GM23338 (cell line): Measurements from ENCODE around the gene CFAP77. TPM values are rescaled to one million over a fixed set of nuclear protein-coding genes. Genes with fewer than 3 reads are reported as not detected.

ENCODE experiments used
- ATAC-seq: fragments of 200-7000 bp; cut with Tn5 transposase; 3 replicates; pipeline ENCODE4 v1.9.1; 2020
- DNase-seq: peaks from one replicate; pipeline ENCODE4 v3.0.0-alpha.2; 2015; ENCODE audit warnings: low spot score
- H2AFZ ChIP-seq: fragments of 200-600 bp; sonication (generic); 2 replicates; pipeline ENCODE4 v1.8.0; 2016; ENCODE audit warnings: antibody characterized with exemption, mild to moderate bottlenecking, moderate library complexity
- H3F3A ChIP-seq: fragments of 200-600 bp; sonication (generic); replicated peaks from 2 replicates; pipeline ENCODE4 v1.8.0; 2017; ENCODE audit warnings: antibody characterized with exemption, mixed run types, low read depth
- H3K27ac ChIP-seq: fragments of 200-600 bp; sonication (generic); 2 replicates; pipeline ENCODE4 v1.6.1; 2016; ENCODE audit warnings: low read depth
- H3K27me3 ChIP-seq: fragments of 200-600 bp; sonication (generic); 2 replicates; pipeline ENCODE4 v1.8.0; 2016; ENCODE audit warnings: mild to moderate bottlenecking, mixed run types, moderate library complexity; ENCODE audit not compliant: insufficient read depth
- H3K36me3 ChIP-seq: fragments of 200-600 bp; sonication (generic); 2 replicates; pipeline ENCODE4 v1.8.0; 2016; ENCODE audit warnings: mild to moderate bottlenecking; ENCODE audit not compliant: insufficient read depth
- H3K4me1 ChIP-seq: fragments of 200-600 bp; sonication (generic); 2 replicates; pipeline ENCODE4 v1.8.0; 2016; ENCODE audit warnings: mild to moderate bottlenecking, moderate library complexity; ENCODE audit not compliant: insufficient read depth
- H3K4me2 ChIP-seq: fragments of 200-600 bp; sonication (generic); 2 replicates; pipeline ENCODE4 v1.7.1; 2017; ENCODE audit warnings: mixed run types
- H3K4me3 ChIP-seq: fragments of 200-600 bp; sonication (generic); 2 replicates; pipeline ENCODE4 v1.6.1; 2016; ENCODE audit warnings: mixed run types
- H3K79me2 ChIP-seq: fragments of 200-600 bp; sonication (generic); replicated peaks from 2 replicates; pipeline ENCODE4 v1.8.0; 2017; ENCODE audit warnings: mild to moderate bottlenecking; ENCODE audit not compliant: insufficient read depth
- H3K9me2 ChIP-seq: fragments of 200-600 bp; sonication (generic); 2 replicates; pipeline ENCODE4 v1.8.0; 2017; ENCODE audit not compliant: insufficient read depth
- H4K20me1 ChIP-seq: fragments of 200-600 bp; sonication (generic); replicated peaks from 2 replicates; pipeline ENCODE4 v1.8.0; 2017; ENCODE audit warnings: mild to moderate bottlenecking; ENCODE audit not compliant: insufficient read depth
- H3K27ac Mint-ChIP-seq: 2 replicates; pipeline ENCODE4 v1.8.0; 2020; ENCODE audit warnings: inconsistent platforms, mild to moderate bottlenecking, moderate library complexity, mixed read lengths
- H3K27me3 Mint-ChIP-seq: 3 replicates; pipeline ENCODE4 v1.8.0; 2022; ENCODE audit warnings: low read depth, mild to moderate bottlenecking, moderate library complexity, mixed read lengths, inconsistent platforms; ENCODE audit not compliant: insufficient read depth, poor library complexity
- H3K36me3 Mint-ChIP-seq: 3 replicates; pipeline ENCODE4 v1.8.0; 2021; ENCODE audit warnings: low read depth, mild to moderate bottlenecking, inconsistent platforms, moderate library complexity, mixed read lengths
- H3K4me1 Mint-ChIP-seq: 3 replicates; pipeline ENCODE4 v1.8.0; 2020; ENCODE audit warnings: mild to moderate bottlenecking, inconsistent platforms, mixed read lengths
- H3K4me3 Mint-ChIP-seq: 3 replicates; pipeline ENCODE4 v1.8.0; 2021; ENCODE audit warnings: moderate library complexity, mild to moderate bottlenecking, inconsistent platforms, mixed read lengths
- H3K9me3 Mint-ChIP-seq: 3 replicates; pipeline ENCODE4 v1.8.0; 2020; ENCODE audit warnings: moderate library complexity, mild to moderate bottlenecking, inconsistent platforms, mixed read lengths
- CTCF ChIP-seq, 2 experiments: fragments of 200-600 bp in 1 of 2; sonication (generic) in 1 of 2; conservative IDR thresholded peaks; 2 replicates each; pipeline versions ENCODE4 v1.5.1 to v1.6.1; 2016 to 2017; ENCODE audit warnings: antibody characterized with exemption in 2 of 2, low read depth in 2 of 2, mild to moderate bottlenecking in 2 of 2, moderate library complexity in 1 of 2
- EZH2 ChIP-seq: fragments of 200-600 bp; sonication (generic); IDR thresholded peaks from one replicate; pipeline ENCODE4 v1.8.0; 2017; ENCODE audit warnings: antibody characterized with exemption, mild to moderate bottlenecking, low read depth; ENCODE audit not compliant: unreplicated experiment
- EZH2phosphoT487 ChIP-seq: fragments of 200-600 bp; sonication (generic); IDR thresholded peaks from one replicate; pipeline ENCODE4 v1.8.1; 2018; ENCODE audit warnings: antibody characterized with exemption; ENCODE audit not compliant: unreplicated experiment
- JUNB ChIP-seq: IDR thresholded peaks from one replicate; pipeline ENCODE4 v1.6.1; 2016; ENCODE audit warnings: antibody characterized with exemption; ENCODE audit not compliant: unreplicated experiment
- NANOG ChIP-seq: IDR thresholded peaks from 2 replicates; pipeline ENCODE4 v1.6.1; 2016; ENCODE audit warnings: antibody characterized with exemption, borderline replicate concordance
- POLR2AphosphoS5 ChIP-seq: IDR thresholded peaks from 2 replicates; pipeline ENCODE4 v1.6.1; 2016; ENCODE audit warnings: antibody characterized with exemption, low read depth
- ZNF114 ChIP-seq: fragments of 250-450 bp; sonication (Bioruptor Pico); IDR thresholded peaks from 2 replicates; pipeline ENCODE4 v1.5.0; 2020; ENCODE audit warnings: mild to moderate bottlenecking, moderate library complexity
- ZNF331 ChIP-seq: fragments of 250-450 bp; sonication (Bioruptor Pico); IDR thresholded peaks from 2 replicates; pipeline ENCODE4 v1.5.0; 2020; ENCODE audit warnings: low read depth, mild to moderate bottlenecking, moderate library complexity
- ZNF462 ChIP-seq: fragments of 250-450 bp; sonication (Bioruptor Pico); IDR thresholded peaks from 2 replicates; pipeline ENCODE4 v1.5.0; 2020; ENCODE audit warnings: mild to moderate bottlenecking, moderate library complexity
- polyA plus RNA-seq: library from polyadenylated mRNA; unstranded; fragments of >200 nt; fragmentation: Nextera tagmentation; extraction: Ambion mirVana; gene quantifications from 2 replicates; pipeline ENCODE4 v1.2.1, GENCODE V29; 2016
- total RNA-seq: library from RNA; depleted of rRNA; stranded (reverse); fragments of >200 nt; shearing (Covaris generic); gene quantifications from 2 replicates; pipeline ENCODE4 v1.2.3, GENCODE V29; 2014

Gene CFAP77
- total and polyA plus RNA-seq, 2 experiments from 2014 or later = 0.97 to 1.3 TPM

GRCh38 chr9:132408521-132408920, 1.5 kb upstream of the CFAP77 start:
- Mint-ChIP-seq H3K27ac (no peak overlapping the region), H3K27me3 (peaks cover 28% of the 10 kb centered on the region), H3K36me3 (no peaks in the 10 kb centered on the region), H3K9me3 (no peaks in the 10 kb centered on the region), H3K4me1 (peaks cover 23% of the 10 kb centered on the region), H3K4me3 (no peak overlapping the region)
- Histone ChIP-seq H3K4me2 (no peak overlapping the region), H3K4me1 (peaks cover 25% of the 10 kb centered on the region), H2AFZ (no peak overlapping the region), H3K4me3 (no peak overlapping the region), H3K27ac (no peak overlapping the region), H4K20me1 (peaks cover 9% of the 10 kb centered on the region), H3K79me2 (peaks cover 30% of the 10 kb centered on the region), H3K36me3 (no peaks in the 10 kb centered on the region), H3K9me2 (no peaks in the 10 kb centered on the region), H3F3A (no peaks in the 10 kb centered on the region; the same call in 1 of the 2 replicates), H3K27me3 (peaks cover 30% of the 10 kb centered on the region)
- DNase-seq (no peak), ATAC-seq (no peak)
- TF ChIP-seq JUNB (no peak), ZNF114 (no peak), ZNF331 (no peak), CTCF (conservative IDR thresholded peaks at IDR 0.05; ENCODE audit: low read depth in 2 of 2) (no peak), NANOG (no peak), EZH2phosphoT487 (no peak), ZNF462 (CRISPR knock-in tag) (no peak), EZH2 (no peak), POLR2AphosphoS5 (no peak)
